SK-N-SH treated with all-trans-retinoic acid at 6 μM for 48 hours (cell line): ENCODE results near the gene FCHSD2.

Experiments used
- BACH2 ChIP-seq: fragments of 250-450 bp; sonication (Bioruptor Pico); IDR thresholded peaks from 2 replicates; pipeline ENCODE4 v1.9.0; 2021; ENCODE audit warnings: mild to moderate bottlenecking, borderline replicate concordance
- CREB5 ChIP-seq: fragments of 250-450 bp; sonication (Bioruptor Pico); IDR thresholded peaks from 2 replicates; pipeline ENCODE4 v1.5.1; 2020; ENCODE audit warnings: low read depth, mild to moderate bottlenecking, moderate library complexity
- ESRRG ChIP-seq: fragments of 250-450 bp; sonication (Bioruptor Pico); IDR thresholded peaks from 2 replicates; pipeline ENCODE4 v1.6.1; 2021; ENCODE audit warnings: mild to moderate bottlenecking
- PPARA ChIP-seq: fragments of 250-450 bp; sonication (Bioruptor Pico); IDR thresholded peaks from 2 replicates; pipeline ENCODE4 v1.5.0; 2020; ENCODE audit warnings: mild to moderate bottlenecking, borderline replicate concordance
- SNAI2 ChIP-seq: fragments of 250-450 bp; sonication (Bioruptor Pico); IDR thresholded peaks from 2 replicates; pipeline ENCODE4 v1.5.0; 2020; ENCODE audit warnings: mild to moderate bottlenecking, moderate library complexity
- TOX ChIP-seq: fragments of 250-450 bp; sonication (Bioruptor Pico); IDR thresholded peaks from 2 replicates; pipeline ENCODE4 v1.8.0; 2021; ENCODE audit warnings: mild to moderate bottlenecking, moderate library complexity, borderline replicate concordance
- TSHZ2 ChIP-seq: fragments of 250-450 bp; sonication (Bioruptor Pico); IDR thresholded peaks from 2 replicates; pipeline ENCODE4 v1.5.0; 2020; ENCODE audit warnings: mild to moderate bottlenecking, moderate library complexity
- ZFP30 ChIP-seq: fragments of 450-650 bp; formaldehyde crosslinking; IDR thresholded peaks from 2 replicates; pipeline ENCODE4 v1.5.0; 2022; ENCODE audit warnings: mild to moderate bottlenecking, moderate library complexity
- ZNF565 ChIP-seq: fragments of 450-650 bp; formaldehyde crosslinking; conservative IDR thresholded peaks from 2 replicates; pipeline ENCODE4 v1.5.0; 2020; ENCODE audit warnings: low read depth, mild to moderate bottlenecking, moderate library complexity
- TF ChIP-seq, protein P1 (sequence below): fragments of 250-450 bp; sonication (Bioruptor Pico); IDR thresholded peaks from 2 replicates; pipeline ENCODE4 v1.8.0; 2020; ENCODE audit warnings: mild to moderate bottlenecking, moderate library complexity, borderline replicate concordance

DNA sequence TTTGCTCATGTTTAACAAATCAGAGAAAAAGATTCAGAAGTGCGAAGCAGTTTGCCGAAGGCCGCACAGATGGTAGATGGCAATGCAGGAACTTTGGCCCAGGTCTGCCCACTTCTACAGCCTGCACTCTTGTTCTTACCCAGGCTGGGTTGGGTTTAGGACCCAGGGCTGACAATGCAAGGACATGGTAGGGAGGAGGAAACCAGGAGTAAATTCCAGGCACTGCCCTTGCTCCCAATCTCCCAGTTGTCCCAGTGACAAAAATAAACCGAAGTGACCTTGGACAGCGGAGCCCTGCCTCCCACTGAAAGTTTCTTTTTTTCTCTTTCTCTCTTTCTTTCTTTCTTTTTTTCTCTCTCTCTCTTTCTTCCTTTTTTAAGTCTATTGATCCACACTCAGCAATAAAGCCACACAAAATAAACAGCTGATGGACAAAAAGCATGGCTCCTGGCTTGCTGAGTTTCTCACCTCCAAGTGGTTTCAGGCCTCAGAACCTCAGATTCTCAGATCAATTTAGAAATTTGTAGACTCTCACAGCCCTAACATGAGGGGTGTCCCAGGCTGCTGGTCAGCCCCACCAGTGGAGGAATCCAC, 33.5 kb upstream of the FCHSD2 start:
- TF ChIP-seq CREB5 (CRISPR knock-in tag) (no peak), ZFP30 (CRISPR knock-in tag) (no peak), ZNF565 (CRISPR knock-in tag) (no peak), BACH2 (CRISPR knock-in tag) (no peak), TSHZ2 (CRISPR knock-in tag) (no peak), PPARA (no peak), ESRRG (CRISPR knock-in tag) (no peak), TOX (no peak), SNAI2 (CRISPR knock-in tag) (no peak)
- TF ChIP-seq, protein P1, sequence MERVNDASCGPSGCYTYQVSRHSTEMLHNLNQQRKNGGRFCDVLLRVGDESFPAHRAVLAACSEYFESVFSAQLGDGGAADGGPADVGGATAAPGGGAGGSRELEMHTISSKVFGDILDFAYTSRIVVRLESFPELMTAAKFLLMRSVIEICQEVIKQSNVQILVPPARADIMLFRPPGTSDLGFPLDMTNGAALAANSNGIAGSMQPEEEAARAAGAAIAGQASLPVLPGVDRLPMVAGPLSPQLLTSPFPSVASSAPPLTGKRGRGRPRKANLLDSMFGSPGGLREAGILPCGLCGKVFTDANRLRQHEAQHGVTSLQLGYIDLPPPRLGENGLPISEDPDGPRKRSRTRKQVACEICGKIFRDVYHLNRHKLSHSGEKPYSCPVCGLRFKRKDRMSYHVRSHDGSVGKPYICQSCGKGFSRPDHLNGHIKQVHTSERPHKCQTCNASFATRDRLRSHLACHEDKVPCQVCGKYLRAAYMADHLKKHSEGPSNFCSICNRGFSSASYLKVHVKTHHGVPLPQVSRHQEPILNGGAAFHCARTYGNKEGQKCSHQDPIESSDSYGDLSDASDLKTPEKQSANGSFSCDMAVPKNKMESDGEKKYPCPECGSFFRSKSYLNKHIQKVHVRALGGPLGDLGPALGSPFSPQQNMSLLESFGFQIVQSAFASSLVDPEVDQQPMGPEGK (CRISPR knock-in tag), result no peak
